GM19035 (cell line): ENCODE results near the gene ZBTB8B.

ENCODE experiments used
- ATAC-seq: cut with Tn5 transposase; IDR thresholded peaks from one replicate; pipeline ENCODE4 v1.9.1; 2021; ENCODE audit not compliant: unreplicated experiment

The ZBTB8B gene

GRCh38 chr1:32503153-32503552 is 38.3 kb downstream of the ZBTB8B start:
- no peak for ATAC-seq

- no peak for ATAC-seq
These were observed 42.1 kb downstream of the ZBTB8B start for GRCh38 chr1:32507021-32507420.

DNA sequence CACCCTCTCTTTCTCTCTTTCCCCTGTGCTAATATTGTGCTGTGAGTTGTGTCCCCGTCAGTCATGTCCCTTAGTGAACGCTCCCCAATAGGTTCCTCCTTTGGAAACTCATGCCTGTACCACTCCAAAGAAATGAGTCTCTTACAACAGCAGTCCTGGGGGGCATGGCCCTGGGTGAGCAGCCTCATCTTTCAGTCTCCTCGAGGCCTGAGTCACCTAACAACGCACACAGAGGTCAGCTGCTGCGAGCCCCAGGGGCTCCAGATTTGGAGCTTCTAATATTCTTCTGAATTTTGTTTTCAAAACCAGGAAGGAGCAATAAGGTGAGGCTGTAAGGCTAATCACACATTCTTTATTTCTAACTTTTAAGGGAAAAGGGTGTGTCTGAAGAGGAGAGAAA is 43.9 kb downstream of the ZBTB8B start:
- ATAC-seq = no peak

DNA sequence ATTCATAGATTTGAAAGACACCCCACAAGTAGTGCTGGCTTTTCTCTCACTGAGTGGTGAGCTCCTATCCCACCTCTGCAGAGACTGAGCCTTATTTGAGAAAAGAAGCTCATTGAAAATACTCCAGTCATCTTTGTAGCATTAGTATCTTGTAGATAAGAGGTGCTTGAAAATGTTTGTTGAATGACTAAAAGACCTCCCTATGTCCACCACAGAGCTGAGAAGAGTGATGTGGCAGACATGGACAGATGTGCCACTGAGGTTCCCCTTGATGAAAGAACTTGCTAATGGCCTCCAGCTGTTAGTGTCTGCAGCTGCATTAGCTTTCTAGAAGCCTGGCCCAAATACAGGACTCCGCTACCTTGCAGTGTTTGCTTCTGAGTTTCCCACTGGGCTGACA is 45.1 kb downstream of the ZBTB8B start:
- no peak for ATAC-seq
